ENCODE measurements around the gene AKAP3. TPM values are rescaled to one million over a fixed set of nuclear protein-coding genes. Genes with fewer than 3 reads are reported as not detected.

Gene AKAP3
- total and polyA plus RNA-seq, 2 donors (not counting 3 experiments of a cell fraction or from before 2014, with no cell fraction given), result 0.18 to 0.62 TPM

DNA sequence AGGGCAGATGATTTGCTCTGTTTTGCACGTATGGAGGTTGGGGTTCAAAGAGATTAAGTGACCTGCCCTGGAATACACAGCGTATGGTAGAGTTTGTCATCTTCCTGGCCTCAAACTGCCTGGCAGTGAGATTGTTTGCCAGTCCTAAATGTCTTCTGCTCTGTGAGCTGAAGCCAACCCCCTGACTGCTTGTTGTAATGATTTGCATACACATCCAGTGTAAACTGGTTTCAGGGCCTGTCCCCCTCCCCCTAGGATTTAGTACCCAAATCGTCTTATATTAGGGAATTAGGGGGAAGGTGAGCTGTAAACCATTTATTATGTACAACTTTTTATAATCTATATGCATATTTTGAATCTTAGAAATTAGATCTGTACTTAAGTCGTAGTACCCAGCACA, 38.4 kb downstream of the AKAP3 start:
- Histone ChIP-seq H3K4me1 (ENCODE audit: control insufficient read depth, extremely low read depth, insufficient read depth, low read length) (peaks cover 11% of the 10 kb centered on the region), H2AFZ (ENCODE audit: low read depth, low read length) (no peak overlapping the region), H3K4me2 (ENCODE audit: insufficient read depth, low read length) (no peak overlapping the region), H3K9me1 (replicated peaks; ENCODE audit: control insufficient read depth, extremely low read depth, insufficient read depth, low read length) (no peaks in the 10 kb centered on the region), H3K27me3 (ENCODE audit: control insufficient read depth in 2 of 2, insufficient read depth in 2 of 2, low read length in 2 of 2) (no peaks in the 10 kb centered on the region), H3K4me3 (replicated peaks in 1 of 3; ENCODE audit: insufficient read depth in 1 of 3, low read depth in 1 of 3, low read length in 3 of 3) (no peak overlapping the region), H3K27ac (ENCODE audit: insufficient read depth, low read depth, low read length) (no peak overlapping the region), H3K9ac (replicated peaks; ENCODE audit: extremely low read depth, insufficient read depth, low read length) (no peak overlapping the region), H3K9me3 (replicated peaks; ENCODE audit: control insufficient read depth, insufficient read depth, low read length) (no peaks in the 10 kb centered on the region), H4K20me1 (replicated peaks; ENCODE audit: control insufficient read depth, extremely low read depth, insufficient read depth, low read length) (no peaks in the 10 kb centered on the region), H3K79me2 (ENCODE audit: control insufficient read depth, insufficient read depth, low read length) (peaks cover 3% of the 10 kb centered on the region), H3K36me3 (ENCODE audit: control insufficient read depth in 2 of 2, extremely low read depth in 1 of 2, insufficient read depth in 2 of 2, low read length in 2 of 2) (peaks cover 0 to 10% of the 10 kb centered on the region in 2 experiments)
- FAIRE-seq (no peak), DNase-seq (ENCODE audit: low read depth, low spot score) (no peak)
- POLR2A ChIA-PET, result no interaction called here
- no TSS peak for BruUV-seq (replicated peaks)
- TF ChIP-seq, protein P1, sequence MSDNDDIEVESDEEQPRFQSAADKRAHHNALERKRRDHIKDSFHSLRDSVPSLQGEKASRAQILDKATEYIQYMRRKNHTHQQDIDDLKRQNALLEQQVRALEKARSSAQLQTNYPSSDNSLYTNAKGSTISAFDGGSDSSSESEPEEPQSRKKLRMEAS (IDR thresholded peaks at IDR 0.05; ENCODE audit: insufficient read depth, insufficient read length), result no peak
- TF ChIP-seq EZH2 (IDR thresholded peaks at IDR 0.05; ENCODE audit: borderline replicate concordance, low read depth, low read length, severe bottlenecking), result no peak
- TF ChIP-seq POLR2AphosphoS5 (IDR thresholded peaks at IDR 0.05; ENCODE audit: insufficient read depth, low read depth, low read length), result no peak
- TF ChIP-seq MYC (IDR thresholded peaks at IDR 0.05; ENCODE audit: low read depth, low read length), result no peak
- no peak for TF ChIP-seq POLR2A (IDR thresholded peaks at IDR 0.05; ENCODE audit: low read depth, low read length)
- no peak for TF ChIP-seq GATA2 (IDR thresholded peaks at IDR 0.05; ENCODE audit: insufficient read depth, insufficient read length, low read depth, low read length)
- no peak for TF ChIP-seq JUN (IDR thresholded peaks at IDR 0.05; ENCODE audit: borderline replicate concordance, insufficient read depth, insufficient read length, low read depth)
- no peak for TF ChIP-seq FOS (IDR thresholded peaks at IDR 0.05; ENCODE audit: borderline replicate concordance, insufficient read depth, low read length)
- intact Hi-C loops (cut with micrococcal nuclease) (no loop called here), dilution Hi-C loops (cut with MboI; ENCODE audit: extremely low pct_ligation_motif_present, low sequenced_read_pairs) (no loop called here)
- CTCF ChIA-PET, result interaction anchor here (1.0 to 1.6 kb wide), 2 partner anchors 21 to 41 kb away, joined by 3 to 4 read pairs; no protein-coding TSS in a partner anchor

DNA sequence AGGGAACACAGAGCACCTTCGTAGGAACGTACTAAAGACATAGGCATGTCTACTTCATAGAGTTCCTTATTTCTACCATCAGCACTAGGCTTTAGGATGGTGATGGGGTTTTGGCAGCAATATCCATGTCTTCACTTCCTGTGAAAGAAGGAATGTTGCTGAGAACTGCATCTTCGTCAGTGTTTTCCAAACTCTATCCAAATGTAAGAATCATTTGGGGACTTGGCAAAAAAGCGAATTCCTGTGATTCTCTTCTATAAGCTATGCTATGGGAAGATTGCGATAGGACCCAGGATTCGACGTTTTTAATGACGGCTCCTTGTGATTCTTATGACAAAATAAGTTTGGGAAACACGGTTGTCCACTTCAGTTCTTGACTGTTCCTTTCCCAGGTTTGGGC, 39.8 kb downstream of the AKAP3 start:
- intact Hi-C loops (cut with micrococcal nuclease), result no loop called here
- no peak for DNase-seq (ENCODE audit: low read depth, low spot score)

More for the DNA sequence above, 39.8 kb downstream of the AKAP3 start:
- H4K20me1 ChIP-seq (replicated peaks; ENCODE audit: control insufficient read depth, extremely low read depth, insufficient read depth, low read length), result no peaks in the 10 kb centered on the region
- no peak overlapping the region for H3K9ac ChIP-seq (replicated peaks; ENCODE audit: extremely low read depth, insufficient read depth, low read length)
- TF ChIP-seq MYC (IDR thresholded peaks at IDR 0.05; ENCODE audit: low read depth, low read length) (no peak), POLR2AphosphoS5 (IDR thresholded peaks at IDR 0.05; ENCODE audit: insufficient read depth, low read depth, low read length) (no peak), FOS (IDR thresholded peaks at IDR 0.05; ENCODE audit: borderline replicate concordance, insufficient read depth, low read length) (no peak), EZH2 (IDR thresholded peaks at IDR 0.05; ENCODE audit: borderline replicate concordance, low read depth, low read length, severe bottlenecking) (no peak), POLR2A (IDR thresholded peaks at IDR 0.05; ENCODE audit: low read depth, low read length) (no peak), JUN (IDR thresholded peaks at IDR 0.05; ENCODE audit: borderline replicate concordance, insufficient read depth, insufficient read length, low read depth) (no peak), GATA2 (IDR thresholded peaks at IDR 0.05; ENCODE audit: insufficient read depth, insufficient read length, low read depth, low read length) (no peak)
- TF ChIP-seq, protein P1 (IDR thresholded peaks at IDR 0.05; ENCODE audit: insufficient read depth, insufficient read length), result no peak
- TF ChIP-seq, protein P2, sequence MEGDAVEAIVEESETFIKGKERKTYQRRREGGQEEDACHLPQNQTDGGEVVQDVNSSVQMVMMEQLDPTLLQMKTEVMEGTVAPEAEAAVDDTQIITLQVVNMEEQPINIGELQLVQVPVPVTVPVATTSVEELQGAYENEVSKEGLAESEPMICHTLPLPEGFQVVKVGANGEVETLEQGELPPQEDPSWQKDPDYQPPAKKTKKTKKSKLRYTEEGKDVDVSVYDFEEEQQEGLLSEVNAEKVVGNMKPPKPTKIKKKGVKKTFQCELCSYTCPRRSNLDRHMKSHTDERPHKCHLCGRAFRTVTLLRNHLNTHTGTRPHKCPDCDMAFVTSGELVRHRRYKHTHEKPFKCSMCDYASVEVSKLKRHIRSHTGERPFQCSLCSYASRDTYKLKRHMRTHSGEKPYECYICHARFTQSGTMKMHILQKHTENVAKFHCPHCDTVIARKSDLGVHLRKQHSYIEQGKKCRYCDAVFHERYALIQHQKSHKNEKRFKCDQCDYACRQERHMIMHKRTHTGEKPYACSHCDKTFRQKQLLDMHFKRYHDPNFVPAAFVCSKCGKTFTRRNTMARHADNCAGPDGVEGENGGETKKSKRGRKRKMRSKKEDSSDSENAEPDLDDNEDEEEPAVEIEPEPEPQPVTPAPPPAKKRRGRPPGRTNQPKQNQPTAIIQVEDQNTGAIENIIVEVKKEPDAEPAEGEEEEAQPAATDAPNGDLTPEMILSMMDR (IDR thresholded peaks at IDR 0.05; ENCODE audit: extremely low read depth in 1 of 2, insufficient read depth in 1 of 2, low read depth in 1 of 2, low read length in 2 of 2), result no peak
- H3K27me3 ChIP-seq (ENCODE audit: control insufficient read depth in 2 of 2, insufficient read depth in 2 of 2, low read length in 2 of 2), result no peaks in the 10 kb centered on the region
- no peak overlapping the region for H3K4me2 ChIP-seq (ENCODE audit: insufficient read depth, low read length)
- FAIRE-seq, result no peak
- peaks cover 4% of the 10 kb centered on the region for H3K79me2 ChIP-seq (ENCODE audit: control insufficient read depth, insufficient read depth, low read length)
- CTCF ChIA-PET, result no interaction called here
- no peak overlapping the region for H3K4me3 ChIP-seq (replicated peaks in 1 of 3; ENCODE audit: insufficient read depth in 1 of 3, low read depth in 1 of 3, low read length in 3 of 3)
- POLR2A ChIA-PET, result no interaction called here
- H3K9me1 ChIP-seq (replicated peaks; ENCODE audit: control insufficient read depth, extremely low read depth, insufficient read depth, low read length), result no peaks in the 10 kb centered on the region
- H3K9me3 ChIP-seq (replicated peaks; ENCODE audit: control insufficient read depth, insufficient read depth, low read length), result no peaks in the 10 kb centered on the region
- dilution Hi-C loops (cut with MboI; ENCODE audit: extremely low pct_ligation_motif_present, low sequenced_read_pairs), result no loop called here
- no TSS peak for BruUV-seq (replicated peaks)
- H3K36me3 ChIP-seq (ENCODE audit: control insufficient read depth in 2 of 2, extremely low read depth in 1 of 2, insufficient read depth in 2 of 2, low read length in 2 of 2), result peaks cover 0 to 8% of the 10 kb centered on the region in 2 experiments
- H2AFZ ChIP-seq (ENCODE audit: low read depth, low read length), result no peak overlapping the region
- no peak overlapping the region for H3K27ac ChIP-seq (ENCODE audit: insufficient read depth, low read depth, low read length)
- H3K4me1 ChIP-seq (ENCODE audit: control insufficient read depth, extremely low read depth, insufficient read depth, low read length), result peaks cover 13% of the 10 kb centered on the region
